ENCODE results near the gene LIX1L. TPM values are rescaled to one million over a fixed set of nuclear protein-coding genes. Genes with fewer than 3 reads are reported as not detected.

Gene LIX1L
- total and polyA plus RNA-seq, 2 of the 13 experiments (the other 11 are each of a cell fraction or from before 2014, with no cell fraction given) = 8.1 to 24.9 TPM

- TF ChIP-seq TCF12 (IDR thresholded peaks at IDR 0.05) (no peak), TCF12 (CRISPR knock-in tag; IDR thresholded peaks at IDR 0.05) (no peak), ZNF260 (CRISPR knock-in tag; IDR thresholded peaks at IDR 0.05; ENCODE audit: borderline replicate concordance, low read depth) (no peak), ZNF563 (CRISPR knock-in tag; IDR thresholded peaks at IDR 0.05) (no peak), ATF7 (IDR thresholded peaks at IDR 0.05) (no peak), ATF7 (CRISPR knock-in tag; IDR thresholded peaks at IDR 0.05) (no peak), ZNF878 (CRISPR knock-in tag; IDR thresholded peaks at IDR 0.05) (peak; percentile 56; the same call in 1 of the 2 replicates), NFE2L2 (IDR thresholded peaks at IDR 0.05; ENCODE audit: low read length) (no peak), PAF1 (CRISPR knock-in tag; IDR thresholded peaks at IDR 0.05) (peak; percentile 98), GFI1 (CRISPR knock-in tag; IDR thresholded peaks at IDR 0.05; ENCODE audit: borderline replicate concordance) (no peak), SALL1 (CRISPR knock-in tag; IDR thresholded peaks at IDR 0.05) (peak; percentile 52; the same call in 1 of the 2 replicates), HDAC2 (CRISPR knock-in tag; IDR thresholded peaks at IDR 0.05) (0 out of 2 replicates have a peak, but pooled peaks have one; percentile 24), ZNF484 (CRISPR knock-in tag; IDR thresholded peaks at IDR 0.05; ENCODE audit: borderline replicate concordance, low read depth) (no peak), ZNF543 (CRISPR knock-in tag; IDR thresholded peaks at IDR 0.05) (no peak), CBX1 (IDR thresholded peaks at IDR 0.05; ENCODE audit: low read depth) (peak; percentile 45), ZNF598 (CRISPR knock-in tag; IDR thresholded peaks at IDR 0.05; ENCODE audit: borderline replicate concordance) (no peak), KMT2A (CRISPR knock-in tag; IDR thresholded peaks at IDR 0.05) (no peak), RORA (CRISPR knock-in tag; IDR thresholded peaks at IDR 0.05) (no peak), ZNF564 (CRISPR knock-in tag; IDR thresholded peaks at IDR 0.05) (no peak), AHR (CRISPR knock-in tag; IDR thresholded peaks at IDR 0.05) (no peak), ZNF430 (CRISPR knock-in tag; IDR thresholded peaks at IDR 0.05) (no peak), POGZ (CRISPR knock-in tag; IDR thresholded peaks at IDR 0.05) (no peak)
- TF ChIP-seq, protein P1, sequence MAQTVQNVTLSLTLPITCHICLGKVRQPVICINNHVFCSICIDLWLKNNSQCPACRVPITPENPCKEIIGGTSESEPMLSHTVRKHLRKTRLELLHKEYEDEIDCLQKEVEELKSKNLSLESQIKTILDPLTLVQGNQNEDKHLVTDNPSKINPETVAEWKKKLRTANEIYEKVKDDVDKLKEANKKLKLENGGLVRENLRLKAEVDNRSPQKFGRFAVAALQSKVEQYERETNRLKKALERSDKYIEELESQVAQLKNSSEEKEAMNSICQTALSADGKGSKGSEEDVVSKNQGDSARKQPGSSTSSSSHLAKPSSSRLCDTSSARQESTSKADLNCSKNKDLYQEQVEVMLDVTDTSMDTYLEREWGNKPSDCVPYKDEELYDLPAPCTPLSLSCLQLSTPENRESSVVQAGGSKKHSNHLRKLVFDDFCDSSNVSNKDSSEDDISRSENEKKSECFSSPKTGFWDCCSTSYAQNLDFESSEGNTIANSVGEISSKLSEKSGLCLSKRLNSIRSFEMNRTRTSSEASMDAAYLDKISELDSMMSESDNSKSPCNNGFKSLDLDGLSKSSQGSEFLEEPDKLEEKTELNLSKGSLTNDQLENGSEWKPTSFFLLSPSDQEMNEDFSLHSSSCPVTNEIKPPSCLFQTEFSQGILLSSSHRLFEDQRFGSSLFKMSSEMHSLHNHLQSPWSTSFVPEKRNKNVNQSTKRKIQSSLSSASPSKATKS (CRISPR knock-in tag; IDR thresholded peaks at IDR 0.05) = no peak
- TF ChIP-seq, protein P2, sequence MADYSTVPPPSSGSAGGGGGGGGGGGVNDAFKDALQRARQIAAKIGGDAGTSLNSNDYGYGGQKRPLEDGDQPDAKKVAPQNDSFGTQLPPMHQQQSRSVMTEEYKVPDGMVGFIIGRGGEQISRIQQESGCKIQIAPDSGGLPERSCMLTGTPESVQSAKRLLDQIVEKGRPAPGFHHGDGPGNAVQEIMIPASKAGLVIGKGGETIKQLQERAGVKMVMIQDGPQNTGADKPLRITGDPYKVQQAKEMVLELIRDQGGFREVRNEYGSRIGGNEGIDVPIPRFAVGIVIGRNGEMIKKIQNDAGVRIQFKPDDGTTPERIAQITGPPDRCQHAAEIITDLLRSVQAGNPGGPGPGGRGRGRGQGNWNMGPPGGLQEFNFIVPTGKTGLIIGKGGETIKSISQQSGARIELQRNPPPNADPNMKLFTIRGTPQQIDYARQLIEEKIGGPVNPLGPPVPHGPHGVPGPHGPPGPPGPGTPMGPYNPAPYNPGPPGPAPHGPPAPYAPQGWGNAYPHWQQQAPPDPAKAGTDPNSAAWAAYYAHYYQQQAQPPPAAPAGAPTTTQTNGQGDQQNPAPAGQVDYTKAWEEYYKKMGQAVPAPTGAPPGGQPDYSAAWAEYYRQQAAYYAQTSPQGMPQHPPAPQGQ (CRISPR knock-in tag; IDR thresholded peaks at IDR 0.05; ENCODE audit: borderline replicate concordance) = peak; percentile 98; the same call in 1 of the 2 replicates
- TF ChIP-seq, protein P3, sequence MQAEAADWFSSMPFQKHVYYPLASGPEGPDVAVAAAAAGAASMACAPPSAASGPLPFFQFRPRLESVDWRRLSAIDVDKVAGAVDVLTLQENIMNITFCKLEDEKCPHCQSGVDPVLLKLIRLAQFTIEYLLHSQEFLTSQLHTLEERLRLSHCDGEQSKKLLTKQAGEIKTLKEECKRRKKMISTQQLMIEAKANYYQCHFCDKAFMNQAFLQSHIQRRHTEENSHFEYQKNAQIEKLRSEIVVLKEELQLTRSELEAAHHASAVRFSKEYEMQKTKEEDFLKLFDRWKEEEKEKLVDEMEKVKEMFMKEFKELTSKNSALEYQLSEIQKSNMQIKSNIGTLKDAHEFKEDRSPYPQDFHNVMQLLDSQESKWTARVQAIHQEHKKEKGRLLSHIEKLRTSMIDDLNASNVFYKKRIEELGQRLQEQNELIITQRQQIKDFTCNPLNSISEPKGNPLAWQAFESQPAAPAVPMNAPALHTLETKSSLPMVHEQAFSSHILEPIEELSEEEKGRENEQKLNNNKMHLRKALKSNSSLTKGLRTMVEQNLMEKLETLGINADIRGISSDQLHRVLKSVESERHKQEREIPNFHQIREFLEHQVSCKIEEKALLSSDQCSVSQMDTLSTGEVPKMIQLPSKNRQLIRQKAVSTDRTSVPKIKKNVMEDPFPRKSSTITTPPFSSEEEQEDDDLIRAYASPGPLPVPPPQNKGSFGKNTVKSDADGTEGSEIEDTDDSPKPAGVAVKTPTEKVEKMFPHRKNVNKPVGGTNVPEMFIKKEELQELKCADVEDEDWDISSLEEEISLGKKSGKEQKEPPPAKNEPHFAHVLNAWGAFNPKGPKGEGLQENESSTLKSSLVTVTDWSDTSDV (CRISPR knock-in tag; IDR thresholded peaks at IDR 0.05) = no peak
- TF ChIP-seq, protein P4, sequence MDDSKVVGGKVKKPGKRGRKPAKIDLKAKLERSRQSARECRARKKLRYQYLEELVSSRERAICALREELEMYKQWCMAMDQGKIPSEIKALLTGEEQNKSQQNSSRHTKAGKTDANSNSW (CRISPR knock-in tag; IDR thresholded peaks at IDR 0.05; ENCODE audit: borderline replicate concordance) = no peak
These were observed 34.1 kb upstream of the LIX1L start (continued) for GRCh38 chr1:145991735-145992412.

All from HepG2 (cell line).